HepG2 (cell line): ENCODE measurements around the gene MAPK6. TPM values are rescaled to one million over a fixed set of nuclear protein-coding genes. Genes with fewer than 3 reads are reported as not detected.

Experiments
- ATAC-seq: fragments of 200-7000 bp; cut with Tn5 transposase; 3 replicates; pipeline ENCODE4 v1.9.1; 2020; ENCODE audit warnings: mild to moderate bottlenecking, moderate library complexity
- BruUV-seq: library from RNA; stranded (reverse); fragments of 400-500 nt; replicated peaks from 2 replicates; lab custom pipeline; 2021; lab: Mats Ljungman, UMichigan
- CTCF ChIA-PET: fragments of 300-600 bp; formaldehyde crosslinking; extraction: SDS; loops from one replicate; lab custom pipeline; 2021; ENCODE audit warnings: low total read pairs, inconsistent platforms, low intra/inter-chr PET ratio; lab: Yijun Ruan, JAX
- POLR2A ChIA-PET: fragments of 350-600 bp; sonication (Branson Sonifier 250); formaldehyde crosslinking; loops from one replicate; lab custom pipeline; 2020; ENCODE audit warnings: antibody characterized with exemption, inconsistent platforms; lab: Yijun Ruan, JAX
- DNase-seq: peaks from one replicate; pipeline ENCODE4 v3.0.0-alpha.2; 2015; ENCODE audit warnings: low spot score
- FAIRE-seq: peaks from 3 replicates; lab custom pipeline; 2011; peaks lifted over from hg19 to GRCh38; lab: Jason Lieb, UNC
- H2AFZ ChIP-seq: one replicate; pipeline ENCODE4 v1.6.1; 2011; ENCODE audit warnings: low read length, inconsistent platforms
- H3K27ac ChIP-seq: fragments of 300-600 bp; 3 replicates; pipeline ENCODE4 v1.8.0; 2011; ENCODE audit warnings: mixed run types, mild to moderate bottlenecking, mixed read lengths, low read length, inconsistent platforms; ENCODE audit not compliant: insufficient read depth; ENCODE audit errors: extremely low read length
- H3K27me3 ChIP-seq, 2 experiments: fragments of 200-600 bp in 1 of 2; 2 replicates in 1 of 2; 3 replicates in 1 of 2; pipeline versions ENCODE4 v1.6.0 to v1.8.0; 2011; ENCODE audit warnings: low read length in 2 of 2, mild to moderate bottlenecking in 2 of 2, moderate library complexity in 2 of 2, inconsistent platforms in 1 of 2; ENCODE audit not compliant: insufficient read depth in 2 of 2, control insufficient read depth in 1 of 2
- H3K36me3 ChIP-seq, 2 experiments: fragments of 200-600 bp in 1 of 2; replicated peaks in 1 of 2; 2 replicates in 1 of 2; 3 replicates in 1 of 2; pipeline versions ENCODE4 v1.5.1 to v1.8.0; 2011; ENCODE audit warnings: low read length in 2 of 2, inconsistent platforms in 1 of 2; ENCODE audit not compliant: insufficient read depth in 2 of 2, control insufficient read depth in 1 of 2
- H3K4me1 ChIP-seq: 2 replicates; pipeline ENCODE4 v1.5.1; 2012; ENCODE audit warnings: low read length, inconsistent platforms; ENCODE audit not compliant: insufficient read depth
- H3K4me2 ChIP-seq: 2 replicates; pipeline ENCODE4 v1.6.0; 2011; ENCODE audit warnings: low read depth, low read length, inconsistent platforms
- H3K4me3 ChIP-seq, 3 experiments: fragments of 200-600 bp in 1 of 3; sonication (generic), shearing (Covaris generic) in 1 of 3; replicated peaks in 1 of 3; 2 replicates each; pipeline ENCODE4 v1.5.1; 2011 to 2016; ENCODE audit warnings: low read length in 3 of 3, inconsistent platforms in 2 of 3, low read depth in 2 of 3, mild to moderate bottlenecking in 2 of 3, control low read depth in 1 of 3, mixed read lengths in 1 of 3; ENCODE audit not compliant: insufficient read depth in 1 of 3
- H3K79me2 ChIP-seq: one replicate; pipeline ENCODE4 v1.6.1; 2011; ENCODE audit warnings: low read length, inconsistent platforms; ENCODE audit not compliant: insufficient read depth
- H3K9ac ChIP-seq: 2 replicates; pipeline ENCODE4 v1.6.0; 2011; ENCODE audit warnings: mild to moderate bottlenecking, low read depth, low read length, inconsistent platforms; ENCODE audit not compliant: insufficient read depth
- H3K9me3 ChIP-seq: 2 replicates; pipeline ENCODE4 v1.5.1; 2012; ENCODE audit warnings: mild to moderate bottlenecking, low read length
- H4K20me1 ChIP-seq: 2 replicates; pipeline ENCODE4 v1.6.0; 2011; ENCODE audit warnings: inconsistent platforms, mild to moderate bottlenecking, low read length, moderate library complexity; ENCODE audit not compliant: insufficient read depth
- AHR ChIP-seq: IDR thresholded peaks from 2 replicates; pipeline ENCODE4 v1.6.1; 2018; ENCODE audit warnings: missing genetic modification reagents, missing compliant biosample characterization
- BRD4 ChIP-seq: sonication (generic); formaldehyde crosslinking; IDR thresholded peaks from 2 replicates; pipeline ENCODE4 v1.4.0; 2020; ENCODE audit warnings: missing genetic modification reagents
- ELK4 ChIP-seq: sonication (generic); formaldehyde crosslinking; IDR thresholded peaks from 2 replicates; pipeline ENCODE4 v1.9.0; 2021; ENCODE audit warnings: missing genetic modification reagents, borderline replicate concordance
- KLF9 ChIP-seq: IDR thresholded peaks from 2 replicates; pipeline ENCODE4 v1.6.1; 2016; ENCODE audit warnings: low read depth
- NCOA5 ChIP-seq: sonication (generic); formaldehyde crosslinking; IDR thresholded peaks from 2 replicates; pipeline ENCODE4 v1.4.0; 2020; ENCODE audit warnings: missing genetic modification reagents
- RBAK ChIP-seq: sonication (generic); formaldehyde crosslinking; IDR thresholded peaks from 2 replicates; pipeline ENCODE4 v1.5.1; 2020; ENCODE audit warnings: mild to moderate bottlenecking, missing genetic modification reagents
- RFXAP ChIP-seq: sonication (generic); formaldehyde crosslinking; IDR thresholded peaks from 2 replicates; pipeline ENCODE4 v1.4.0; 2020; ENCODE audit warnings: missing genetic modification reagents, borderline replicate concordance
- ZBTB3 ChIP-seq: sonication (generic); formaldehyde crosslinking; IDR thresholded peaks from 2 replicates; pipeline ENCODE4 v1.4.0; 2020; ENCODE audit warnings: low read depth, mild to moderate bottlenecking, moderate library complexity, missing genetic modification reagents, borderline replicate concordance
- ZNF407 ChIP-seq: sonication (generic); formaldehyde crosslinking; IDR thresholded peaks from one replicate; pipeline ENCODE4 v1.5.1; 2020; ENCODE audit warnings: mild to moderate bottlenecking, missing genetic modification reagents; ENCODE audit errors: not compliant biosample characterization
- ZNF430 ChIP-seq: sonication (generic); formaldehyde crosslinking; IDR thresholded peaks from 2 replicates; pipeline ENCODE4 v1.9.0; 2021; ENCODE audit warnings: mild to moderate bottlenecking, missing genetic modification reagents
- WGBS: methylation state at CpG from one replicate; pipeline ENCODE4 v1.1.6; 2017; ENCODE audit warnings: low lambda C conversion rate; 5-methylcytosine and 5-hydroxymethylcytosine counted together
- in situ Hi-C: cut with HindIII; loops from 2 replicates; pipeline ENCODE4 v1.10.0; 2017; ENCODE audit warnings: low pct_unique_long_range_greater_than_20kb; ENCODE audit not compliant: extremely low pct_ligation_motif_present
- intact Hi-C: fragments of 100-400 bp; cut with micrococcal nuclease; formaldehyde crosslinking; loops from one replicate; pipeline ENCODE4 v1.10.0; 2022; ENCODE audit not compliant: unreplicated experiment
- polyA plus RNA-seq, 8 experiments: library from polyadenylated mRNA; depleted of rRNA in 3 of 8; stranded (reverse) in 7 of 8; unstranded in 1 of 8; fragments of >200 nt; fragmentation: Illumina TruSeq in 4 of 8; extraction: Trizol in 4 of 8; gene quantifications; 2 replicates each; pipeline versions ENCODE4 v1.2.1 to v1.2.3, GENCODE V29; 2011 to 2016; ENCODE audit warnings: low read depth in 4 of 8, missing spikeins in 1 of 8, mixed read lengths in 1 of 8; ENCODE audit not compliant: insufficient read depth in 1 of 8
- total RNA-seq, 5 experiments: library from RNA; depleted of rRNA; stranded (reverse); fragments of >200 nt; fragmentation: Illumina TruSeq; extraction: Trizol; gene quantifications; 2 replicates each; pipeline ENCODE4 v1.2.3, GENCODE V29; 2016; ENCODE audit warnings: low read depth in 1 of 5
- TF ChIP-seq, protein P1 (sequence below): sonication (generic); formaldehyde crosslinking; IDR thresholded peaks from 2 replicates; pipeline ENCODE4 v1.4.0; 2020; ENCODE audit warnings: missing genetic modification reagents, mild to moderate bottlenecking, borderline replicate concordance

MAPK6 gene
- total and polyA plus RNA-seq, 2 of the 13 experiments (the other 11 are each of a cell fraction or from before 2014, with no cell fraction given) = 89.5 to 99.7 TPM

- no peaks in the 10 kb centered on the region for H3K36me3 ChIP-seq
- H3K9me3 ChIP-seq = no peaks in the 10 kb centered on the region
- FAIRE-seq = no peak
- no peak overlapping the region for H2AFZ ChIP-seq
- POLR2A ChIA-PET = no interaction called here
- in situ Hi-C loops = no loop called here
- H3K4me1 ChIP-seq = peaks cover 58% of the 10 kb centered on the region
- H4K20me1 ChIP-seq = no peaks in the 10 kb centered on the region
- no peak overlapping the region for H3K27ac ChIP-seq
- intact Hi-C loops = no loop called here
- no peak overlapping the region for H3K4me2 ChIP-seq
- no peak for ATAC-seq
- DNase-seq = no peak
- H3K27me3 ChIP-seq = no peaks in the 10 kb centered on the region
- no peaks in the 10 kb centered on the region for H3K79me2 ChIP-seq
- no TSS peak for BruUV-seq
- CTCF ChIA-PET = no interaction called here
- 96% methylated on average over 6 of the region's 6 CpGs for WGBS
- H3K9ac ChIP-seq = no peak overlapping the region
- no peak overlapping the region for H3K4me3 ChIP-seq
- TF ChIP-seq NCOA5 (CRISPR knock-in tag) (no peak), ZBTB3 (no peak), RFXAP (CRISPR knock-in tag) (no peak), ZNF430 (no peak), ZNF407 (CRISPR knock-in tag) (no peak), AHR (CRISPR knock-in tag) (no peak), BRD4 (CRISPR knock-in tag) (no peak), KLF9 (CRISPR knock-in tag) (no peak), ELK4 (no peak), RBAK (CRISPR knock-in tag) (no peak)
- TF ChIP-seq, protein P1, sequence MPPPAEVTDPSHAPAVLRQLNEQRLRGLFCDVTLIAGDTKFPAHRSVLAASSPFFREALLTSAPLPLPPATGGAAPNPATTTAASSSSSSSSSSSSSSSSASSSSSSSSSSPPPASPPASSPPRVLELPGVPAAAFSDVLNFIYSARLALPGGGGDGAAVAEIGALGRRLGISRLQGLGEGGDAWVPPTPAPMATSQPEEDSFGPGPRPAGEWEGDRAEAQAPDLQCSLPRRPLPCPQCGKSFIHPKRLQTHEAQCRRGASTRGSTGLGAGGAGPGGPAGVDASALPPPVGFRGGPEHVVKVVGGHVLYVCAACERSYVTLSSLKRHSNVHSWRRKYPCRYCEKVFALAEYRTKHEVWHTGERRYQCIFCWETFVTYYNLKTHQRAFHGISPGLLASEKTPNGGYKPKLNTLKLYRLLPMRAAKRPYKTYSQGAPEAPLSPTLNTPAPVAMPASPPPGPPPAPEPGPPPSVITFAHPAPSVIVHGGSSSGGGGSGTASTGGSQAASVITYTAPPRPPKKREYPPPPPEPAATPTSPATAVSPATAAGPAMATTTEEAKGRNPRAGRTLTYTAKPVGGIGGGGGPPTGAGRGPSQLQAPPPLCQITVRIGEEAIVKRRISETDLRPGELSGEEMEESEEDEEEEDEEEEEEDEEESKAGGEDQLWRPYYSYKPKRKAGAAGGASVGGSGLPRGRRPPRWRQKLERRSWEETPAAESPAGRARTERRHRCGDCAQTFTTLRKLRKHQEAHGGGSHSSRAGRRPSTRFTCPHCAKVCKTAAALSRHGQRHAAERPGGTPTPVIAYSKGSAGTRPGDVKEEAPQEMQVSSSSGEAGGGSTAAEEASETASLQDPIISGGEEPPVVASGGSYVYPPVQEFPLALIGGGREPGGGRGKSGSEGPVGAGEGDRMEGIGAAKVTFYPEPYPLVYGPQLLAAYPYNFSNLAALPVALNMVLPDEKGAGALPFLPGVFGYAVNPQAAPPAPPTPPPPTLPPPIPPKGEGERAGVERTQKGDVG = no peak
Measured at GRCh38 chr15:52107238-52107637, 88.2 kb downstream of the MAPK6 start.
